Measurements from ENCODE around the gene MRPL12.

- TF ChIP-seq CTCF (IDR thresholded peaks at IDR 0.05; ENCODE audit: low read depth, low read length, missing input control) (no peak), EGR1 (IDR thresholded peaks at IDR 0.05; ENCODE audit: low read depth in 2 of 2) (no peak), YY1 (IDR thresholded peaks at IDR 0.05) (no peak), JUND (IDR thresholded peaks at IDR 0.05) (no peak), TAF1 (conservative IDR thresholded peaks at IDR 0.05) (no peak)
Measured at GRCh38 chr17:81667754-81668153, 35.4 kb upstream of the MRPL12 start.

Data from liver (tissue), 3 donors.